CD14-positive monocyte (primary cell): ENCODE results near the gene TOR1B. TPM values are rescaled to one million over a fixed set of nuclear protein-coding genes. Genes with fewer than 3 reads are reported as not detected.

Experiments used
- DNase-seq, 3 donors: peaks; one replicate each; pipeline ENCODE4 v3.0.0-alpha.2; 2011 to 2022
- H2AFZ ChIP-seq: 2 replicates; pipeline ENCODE4 v1.6.0; 2012; ENCODE audit warnings: mild to moderate bottlenecking, low read depth, low read length, inconsistent platforms; ENCODE audit not compliant: insufficient read depth, poor library complexity, severe bottlenecking
- H3K27ac ChIP-seq, 2 donors: 1 replicate in 1 of 2; 2 replicates in 1 of 2; pipeline ENCODE4 v1.5.1; 2012 to 2013; ENCODE audit warnings: low read length in 2 of 2, control low read depth in 1 of 2, inconsistent platforms in 1 of 2, low read depth in 1 of 2, mild to moderate bottlenecking in 1 of 2
- H3K27me3 ChIP-seq, 2 donors: one replicate each; pipeline versions ENCODE4 v1.6.0 to v1.6.1; 2011 to 2013; ENCODE audit warnings: low read length in 2 of 2; ENCODE audit not compliant: control insufficient read depth in 2 of 2, insufficient read depth in 2 of 2
- H3K36me3 ChIP-seq, 2 donors: replicated peaks in 1 of 2; 1 replicate in 1 of 2; 2 replicates in 1 of 2; pipeline versions ENCODE4 v1.5.1 to v1.6.1; 2012 to 2013; ENCODE audit warnings: low read length in 2 of 2, control low read depth in 1 of 2, inconsistent platforms in 1 of 2, mild to moderate bottlenecking in 1 of 2; ENCODE audit not compliant: insufficient read depth in 2 of 2, control insufficient read depth in 1 of 2
- H3K4me1 ChIP-seq, 2 donors: 1 replicate in 1 of 2; 2 replicates in 1 of 2; pipeline versions ENCODE4 v1.5.1 to v1.6.1; 2012 to 2013; ENCODE audit warnings: low read length in 2 of 2, control low read depth in 1 of 2, inconsistent platforms in 1 of 2, mild to moderate bottlenecking in 1 of 2, moderate library complexity in 1 of 2; ENCODE audit not compliant: insufficient read depth in 2 of 2, control insufficient read depth in 1 of 2
- H3K4me2 ChIP-seq: replicated peaks from 2 replicates; pipeline ENCODE3; 2012; ENCODE audit warnings: low read length, moderate library complexity, mild to moderate bottlenecking; ENCODE audit not compliant: poor library complexity, severe bottlenecking; ENCODE audit errors: extremely low read depth
- H3K4me3 ChIP-seq, 3 experiments: fragments of 200-600 bp in 1 of 3; sonication (generic) in 1 of 3; replicated peaks in 1 of 3; 1 replicate in 2 of 3; 2 replicates in 1 of 3; pipeline ENCODE4 v1.5.1; 2011 to 2013; ENCODE audit warnings: low read length in 3 of 3, mild to moderate bottlenecking in 3 of 3, control low read depth in 2 of 3, low read depth in 2 of 3, inconsistent platforms in 1 of 3, moderate library complexity in 1 of 3
- H3K79me2 ChIP-seq: 2 replicates; pipeline ENCODE4 v1.6.0; 2012; ENCODE audit warnings: mild to moderate bottlenecking, control low read depth, inconsistent platforms, low read length, moderate library complexity; ENCODE audit not compliant: insufficient read depth
- H3K9ac ChIP-seq: 2 replicates; pipeline ENCODE4 v1.6.0; 2017; ENCODE audit warnings: low read length, mild to moderate bottlenecking; ENCODE audit not compliant: insufficient read depth, poor library complexity, severe bottlenecking
- H3K9me3 ChIP-seq, 2 donors: replicated peaks in 1 of 2; 1 replicate in 1 of 2; 2 replicates in 1 of 2; pipeline versions ENCODE4 v1.5.1 to v1.6.1; 2012 to 2013; ENCODE audit warnings: low read length in 2 of 2, control low read depth in 1 of 2; ENCODE audit not compliant: control insufficient read depth in 1 of 2, insufficient read depth in 1 of 2
- H4K20me1 ChIP-seq: 2 replicates; pipeline ENCODE4 v1.6.0; 2012; ENCODE audit warnings: mild to moderate bottlenecking, low read length, control low read depth, moderate library complexity; ENCODE audit not compliant: insufficient read depth
- H3K27ac Mint-ChIP-seq, 7 donors: one replicate each; pipeline ENCODE4 v1.8.0; 2020; ENCODE audit warnings: mild to moderate bottlenecking in 7 of 7, mixed read lengths in 7 of 7, moderate library complexity in 6 of 7, inconsistent platforms in 2 of 7
- H3K27me3 Mint-ChIP-seq, 3 donors: one replicate each; pipeline ENCODE4 v1.8.0; 2021 to 2022; ENCODE audit warnings: low read depth in 3 of 3, mild to moderate bottlenecking in 3 of 3, mixed read lengths in 3 of 3, moderate library complexity in 3 of 3, inconsistent platforms in 1 of 3
- H3K36me3 Mint-ChIP-seq, 2 donors: one replicate each; pipeline ENCODE4 v1.8.0; 2020; ENCODE audit warnings: mixed read lengths in 2 of 2, inconsistent platforms in 1 of 2, mild to moderate bottlenecking in 1 of 2
- H3K4me1 Mint-ChIP-seq: one replicate; pipeline ENCODE4 v1.8.0; 2020; ENCODE audit warnings: mild to moderate bottlenecking, mixed read lengths
- H3K4me3 Mint-ChIP-seq, 2 donors: one replicate each; pipeline ENCODE4 v1.8.0; 2020; ENCODE audit warnings: mild to moderate bottlenecking in 2 of 2, mixed read lengths in 2 of 2, moderate library complexity in 1 of 2
- H3K9me3 Mint-ChIP-seq, 7 donors: one replicate each; pipeline ENCODE4 v1.8.0; 2020 to 2022; ENCODE audit warnings: mixed read lengths in 7 of 7, mild to moderate bottlenecking in 6 of 7, moderate library complexity in 6 of 7, inconsistent platforms in 2 of 7
- CTCF ChIP-seq: fragments of 200-600 bp; IDR thresholded peaks from one replicate; pipeline ENCODE4 v1.8.0; 2022; ENCODE audit warnings: antibody characterized with exemption, mild to moderate bottlenecking
- WGBS: methylation state at CpG from one replicate; pipeline ENCODE4 v1.1.5; 2013; ENCODE audit warnings: missing lambda C conversion rate; ENCODE audit not compliant: insufficient coverage; 5-methylcytosine and 5-hydroxymethylcytosine counted together
- intact Hi-C, 2 donors: fragments of 100-400 bp; cut with micrococcal nuclease; formaldehyde crosslinking; loops; one replicate each; pipeline versions ENCODE4 v1.15.0 to v1.15.1; 2023
- polyA plus RNA-seq, 3 donors: library from polyadenylated mRNA; depleted of rRNA in 1 of 3; unstranded in 2 of 3; stranded (reverse) in 1 of 3; fragments of 300-500 nt in 2 of 3; fragments of >200 nt in 1 of 3; fragmentation: Illumina TruSeq in 2 of 3; gene quantifications; 1 replicate in 2 of 3; 2 replicates in 1 of 3; pipeline ENCODE4 v1.2.3, GENCODE V29; 2012 to 2021

The TOR1B gene
- polyA plus RNA-seq, 3 donors: 15.8 to 22.5 (median 18.0) TPM

GRCh38 chr9:129785866-129786265 is 17.1 kb upstream of the TOR1B start:
- H3K4me3 ChIP-seq: no peak overlapping the region
- Mint-ChIP-seq H3K27me3 (peaks cover 17 to 24% (median 22%) of the 10 kb centered on the region in 3 donors), H3K9me3 (peaks cover 0 to 1% (median 0%) of the 10 kb centered on the region in 7 donors), H3K4me3 (no peak overlapping the region), H3K36me3 (no peaks in the 10 kb centered on the region), H3K27ac (no peak overlapping the region), H3K4me1 (peaks cover 15% of the 10 kb centered on the region)
- no peak for DNase-seq
- no peaks in the 10 kb centered on the region for H4K20me1 ChIP-seq
- TF ChIP-seq CTCF: no peak
- no peak overlapping the region for H3K4me2 ChIP-seq
- H3K4me1 ChIP-seq: peaks cover 7 to 13% of the 10 kb centered on the region in 2 donors
- no peaks in the 10 kb centered on the region for H3K36me3 ChIP-seq
- H3K27me3 ChIP-seq: no peaks in the 10 kb centered on the region
- H3K9me3 ChIP-seq: no peaks in the 10 kb centered on the region
- intact Hi-C loops: loop anchor here (2.0 to 10.0 kb wide), 2 partner anchors 59 to 651 kb away; no protein-coding TSS in a partner anchor
- no peak overlapping the region for H3K9ac ChIP-seq
- no CpG with 5 or more reads among the region's 1 CpG for WGBS
- no peaks in the 10 kb centered on the region for H3K79me2 ChIP-seq
- no peak overlapping the region for H3K27ac ChIP-seq
- H2AFZ ChIP-seq: no peak overlapping the region

- no peak overlapping the region for H3K27ac Mint-ChIP-seq
- peaks cover 12% of the 10 kb centered on the region for H3K4me1 Mint-ChIP-seq
- H3K9ac ChIP-seq: no peak overlapping the region
- H3K4me1 ChIP-seq: peaks cover 4 to 10% of the 10 kb centered on the region in 2 donors
- H3K4me2 ChIP-seq: no peak overlapping the region
- H4K20me1 ChIP-seq: no peaks in the 10 kb centered on the region
- H2AFZ ChIP-seq: no peak overlapping the region
- H3K4me3 ChIP-seq: no peak overlapping the region
- DNase-seq: no peak
- H3K9me3 ChIP-seq: no peaks in the 10 kb centered on the region
- no peaks in the 10 kb centered on the region for H3K36me3 ChIP-seq
- no peak overlapping the region for H3K27ac ChIP-seq
- H3K36me3 Mint-ChIP-seq: no peaks in the 10 kb centered on the region
- intact Hi-C loops: loop anchor here (10.0 kb wide), 1 partner anchor 652 kb away; no protein-coding TSS in a partner anchor
- WGBS: 93% methylated on average over 10 of the region's 10 CpGs
- H3K27me3 ChIP-seq: no peaks in the 10 kb centered on the region
- no peak for TF ChIP-seq CTCF
- H3K27me3 Mint-ChIP-seq: peaks cover 12 to 24% (median 22%) of the 10 kb centered on the region in 3 donors
- no peaks in the 10 kb centered on the region for H3K79me2 ChIP-seq
- peaks cover 0 to 1% (median 0%) of the 10 kb centered on the region in 7 donors for H3K9me3 Mint-ChIP-seq
- peak overlapping the region in 1 of 2 donors; percentile 16 for H3K4me3 Mint-ChIP-seq
These were observed 16.5 kb upstream of the TOR1B start for GRCh38 chr9:129786481-129786880.
